22Rv1 (cell line): ENCODE measurements around the gene ADGRD1.

Source experiments
- CTCF ChIP-seq: fragments of 450-650 bp; IDR thresholded peaks from 2 replicates; pipeline ENCODE4 v1.5.1; 2017; ENCODE audit warnings: mild to moderate bottlenecking
- ZFX ChIP-seq: fragments of 450-650 bp; IDR thresholded peaks from 2 replicates; pipeline ENCODE4 v1.6.1; 2017; ENCODE audit warnings: antibody characterized with exemption, borderline replicate concordance

DNA sequence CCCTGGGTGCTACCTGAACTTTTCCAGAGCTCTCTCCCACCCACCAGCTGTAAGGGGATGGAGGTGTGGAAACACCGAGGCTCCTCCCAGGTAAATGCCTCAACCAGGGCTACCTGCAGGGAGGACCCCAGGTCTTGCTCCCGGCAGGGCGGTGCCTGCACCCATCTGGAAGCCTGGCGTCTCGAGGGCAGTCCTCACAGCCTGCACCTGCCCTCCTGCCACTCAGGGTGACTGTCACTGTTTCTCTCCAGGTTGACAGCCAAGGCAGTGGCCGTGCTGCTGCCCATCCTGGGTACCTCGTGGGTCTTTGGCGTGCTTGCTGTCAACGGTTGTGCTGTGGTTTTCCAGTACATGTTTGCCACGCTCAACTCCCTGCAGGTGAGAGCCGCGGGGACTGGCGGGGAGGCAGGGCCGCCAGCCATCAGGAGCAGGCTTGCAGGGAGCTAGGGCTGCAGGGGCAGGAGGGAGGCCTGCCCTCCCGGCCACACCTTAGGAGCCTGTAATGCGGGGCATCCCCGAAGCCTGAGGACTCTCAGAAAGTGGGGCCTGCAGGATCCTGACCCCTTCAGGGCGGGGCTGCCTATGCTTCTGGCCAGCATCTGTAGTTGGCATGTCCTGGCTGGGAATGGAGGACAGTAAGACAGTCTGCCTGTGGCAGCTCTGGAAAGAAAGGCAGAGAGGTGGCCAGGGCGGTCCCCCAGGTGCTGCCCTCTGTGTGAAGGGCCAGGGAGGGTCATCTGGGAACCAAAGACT, 182.3 kb downstream of the ADGRD1 start:
- TF ChIP-seq CTCF (no peak), ZFX (no peak)
